Esophagus (tissue), 2 donors: ENCODE measurements around the gene TULP3. TPM values are rescaled to one million over a fixed set of nuclear protein-coding genes. Genes with fewer than 3 reads are reported as not detected.

ENCODE experiments used
- H3K27ac ChIP-seq, 2 donors: one replicate each; pipeline ENCODE4 v1.5.1; 2013; ENCODE audit warnings: low read depth in 2 of 2, mild to moderate bottlenecking in 2 of 2, inconsistent platforms in 1 of 2, low read length in 1 of 2, moderate library complexity in 1 of 2
- H3K27me3 ChIP-seq, 2 donors: one replicate each; pipeline ENCODE4 v1.6.1; 2013; ENCODE audit warnings: low read length in 2 of 2, control low read depth in 1 of 2, mild to moderate bottlenecking in 1 of 2; ENCODE audit not compliant: insufficient read depth in 2 of 2, control insufficient read depth in 1 of 2
- H3K36me3 ChIP-seq, 2 donors: one replicate each; pipeline ENCODE4 v1.6.1; 2013; ENCODE audit warnings: low read length in 1 of 2; ENCODE audit not compliant: control insufficient read depth in 2 of 2, insufficient read depth in 2 of 2
- H3K4me1 ChIP-seq, 2 donors: one replicate each; pipeline ENCODE4 v1.6.1; 2013; ENCODE audit warnings: low read length in 1 of 2; ENCODE audit not compliant: control insufficient read depth in 2 of 2, insufficient read depth in 2 of 2
- H3K4me3 ChIP-seq, 2 donors: one replicate each; pipeline ENCODE4 v1.5.1; 2013; ENCODE audit warnings: low read length in 2 of 2, mild to moderate bottlenecking in 2 of 2, low read depth in 1 of 2, moderate library complexity in 1 of 2
- H3K9me3 ChIP-seq, 2 donors: one replicate each; pipeline ENCODE4 v1.6.1; 2013; ENCODE audit warnings: mild to moderate bottlenecking in 2 of 2, low read depth in 1 of 2, low read length in 1 of 2, moderate library complexity in 1 of 2; ENCODE audit not compliant: control insufficient read depth in 2 of 2, insufficient read depth in 1 of 2
- WGBS, 2 donors: extraction: QIAGEN DNeasy Blood & Tissue Kit; methylation state at CpG; one replicate each; pipeline ENCODE4 v1.1.7; 2013; 5-methylcytosine and 5-hydroxymethylcytosine counted together
- polyA plus RNA-seq, 2 donors: library from polyadenylated mRNA; stranded (reverse); fragments of 200-250 nt; gene quantifications; one replicate each; pipeline ENCODE4 v1.2.3, GENCODE V29; 2013
- donor health status: healthy with polysubstance abuse.
- donor health status: Bipolar disorder and iron deficiency.

Gene TULP3
- polyA plus RNA-seq, 2 donors, result 12.8 to 15.0 TPM

- Histone ChIP-seq H3K36me3 (no peaks in the 10 kb centered on the region), H3K27ac (no peak overlapping the region), H3K4me3 (peak overlapping the region in 1 of 2 donors; percentile 89), H3K9me3 (no peaks in the 10 kb centered on the region), H3K4me1 (no peaks in the 10 kb centered on the region), H3K27me3 (no peaks in the 10 kb centered on the region)
- 76 to 83% methylated on average over 12 of the region's 12 CpGs for WGBS, 2 donors
These were observed 1.6 kb downstream of the TULP3 start for GRCh38 chr12:2892246-2892645.

DNA sequence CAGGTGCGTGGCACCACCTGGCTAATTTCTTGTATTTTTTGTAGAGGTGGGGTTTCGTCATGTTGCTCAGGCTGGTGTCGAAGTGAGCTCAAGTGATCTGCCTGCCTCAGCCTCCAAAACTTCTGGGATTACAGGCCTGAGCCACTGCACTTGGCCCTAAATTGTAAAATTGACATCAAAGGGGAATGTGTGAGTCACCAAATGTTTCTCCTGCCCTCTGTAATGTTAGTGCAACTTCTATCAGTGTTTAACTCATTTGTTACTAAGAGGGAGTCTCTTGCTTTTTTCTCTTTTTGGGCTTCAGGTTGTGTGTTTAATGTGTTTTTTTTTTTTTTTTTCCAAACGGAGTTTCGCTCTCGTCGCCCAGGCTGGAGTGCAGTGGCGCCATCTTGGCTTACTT lies 2.3 kb downstream of the TULP3 start:
- H3K27me3 ChIP-seq, result no peaks in the 10 kb centered on the region
- H3K9me3 ChIP-seq, result no peaks in the 10 kb centered on the region
- 62 to 81% methylated on average over 8 of the region's 8 CpGs for WGBS, 2 donors
- H3K36me3 ChIP-seq, result no peaks in the 10 kb centered on the region
- H3K4me3 ChIP-seq, result no peak overlapping the region
- H3K4me1 ChIP-seq, result no peaks in the 10 kb centered on the region
- H3K27ac ChIP-seq, result peak overlapping the region in 1 of 2 donors; percentile 52

DNA sequence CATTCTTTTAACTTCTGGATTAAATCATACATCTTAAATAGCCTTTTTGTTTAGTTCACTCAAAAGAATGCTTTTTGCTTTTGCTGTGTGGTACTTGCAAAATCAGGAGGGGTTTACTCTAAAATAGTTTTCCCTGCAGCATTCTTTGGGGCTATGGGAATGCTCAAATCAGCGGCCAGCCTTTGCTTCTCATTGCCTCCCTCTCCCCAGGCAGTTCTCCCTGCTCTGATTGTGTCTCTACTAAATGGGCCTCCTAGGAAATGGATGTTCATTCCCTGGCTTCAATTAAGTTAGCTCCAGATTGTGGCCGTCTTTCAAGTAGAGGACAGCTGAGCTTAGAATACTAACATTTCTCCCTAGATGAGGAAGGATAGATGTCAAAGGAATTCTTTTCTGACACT lies 4.4 kb downstream of the TULP3 start:
- Histone ChIP-seq H3K9me3 (no peaks in the 10 kb centered on the region), H3K27me3 (no peaks in the 10 kb centered on the region), H3K27ac (no peak overlapping the region), H3K4me3 (no peak overlapping the region), H3K4me1 (no peaks in the 10 kb centered on the region), H3K36me3 (no peaks in the 10 kb centered on the region)
- WGBS, 2 donors, result 38 to 63% methylated on average over 2 of the region's 2 CpGs

- H3K4me3 ChIP-seq, result no peak overlapping the region
- 74 to 79% methylated on average over 2 of the region's 2 CpGs for WGBS, 2 donors
- no peaks in the 10 kb centered on the region for H3K4me1 ChIP-seq
- no peak overlapping the region for H3K27ac ChIP-seq
- H3K27me3 ChIP-seq, result no peaks in the 10 kb centered on the region
- H3K36me3 ChIP-seq, result no peaks in the 10 kb centered on the region
- H3K9me3 ChIP-seq, result no peaks in the 10 kb centered on the region
These were observed 4.8 kb downstream of the TULP3 start for GRCh38 chr12:2895511-2895910.

- Histone ChIP-seq H3K27ac (no peak overlapping the region), H3K27me3 (no peaks in the 10 kb centered on the region), H3K9me3 (no peaks in the 10 kb centered on the region), H3K4me1 (no peaks in the 10 kb centered on the region), H3K4me3 (no peak overlapping the region), H3K36me3 (no peaks in the 10 kb centered on the region)
- 97% methylated on average over 5 of the region's 5 CpGs for WGBS, 2 donors
These were observed 6.7 kb downstream of the TULP3 start for GRCh38 chr12:2897418-2897817.

DNA sequence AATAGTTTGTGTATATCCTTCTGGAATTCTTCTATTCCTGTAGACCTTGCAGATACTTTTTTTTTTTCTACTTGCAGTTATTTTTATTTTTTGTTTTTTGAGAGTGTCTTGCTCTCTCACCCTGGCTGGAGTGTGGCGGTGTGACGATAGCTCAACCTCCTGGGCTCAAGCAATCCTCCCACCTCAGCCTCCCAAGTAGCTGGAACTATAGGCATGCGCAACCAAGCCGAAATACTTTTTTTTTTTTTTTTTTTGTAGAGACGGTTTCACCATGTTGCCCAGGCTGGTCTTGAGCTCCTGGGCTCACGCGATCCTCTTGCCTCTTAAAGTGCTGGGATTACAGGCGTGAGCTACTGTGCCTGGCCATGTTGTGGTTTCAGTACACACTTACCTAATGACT lies 10.0 kb downstream of the TULP3 start:
- Histone ChIP-seq H3K27ac (no peak overlapping the region), H3K4me3 (no peak overlapping the region), H3K36me3 (no peaks in the 10 kb centered on the region), H3K9me3 (no peaks in the 10 kb centered on the region), H3K4me1 (no peaks in the 10 kb centered on the region), H3K27me3 (no peaks in the 10 kb centered on the region)
- WGBS, 2 donors, result 87 to 92% methylated on average over 8 of the region's 8 CpGs

DNA sequence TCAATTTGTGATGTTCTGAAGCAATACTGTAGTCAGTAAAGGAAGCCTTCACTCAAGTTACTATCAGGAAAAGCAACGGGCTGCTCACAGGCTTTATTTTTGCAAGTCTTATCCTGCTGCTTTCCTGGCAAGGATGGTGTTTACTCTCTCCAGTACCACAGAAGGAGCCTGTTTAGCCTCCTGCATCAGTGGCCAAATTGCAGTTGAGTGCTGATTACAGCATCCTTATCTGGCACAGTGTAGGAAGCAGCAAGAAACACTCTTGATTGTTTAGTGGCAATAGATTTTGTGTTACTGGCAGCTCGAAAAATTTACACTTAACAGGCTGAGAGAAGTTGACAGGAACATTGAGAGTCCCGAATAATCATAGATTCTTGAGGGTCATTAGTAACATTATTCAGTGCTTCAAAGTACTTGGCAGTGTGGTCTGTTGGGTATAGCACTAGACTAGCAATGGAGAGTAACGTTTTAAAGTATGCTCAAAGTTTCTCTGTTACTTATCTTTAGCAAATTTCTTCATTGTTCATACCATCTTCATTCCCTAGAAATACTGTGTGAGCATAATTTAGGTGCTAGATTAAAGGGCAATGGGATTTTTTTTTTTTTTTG lies 11.7 kb downstream of the TULP3 start:
- H3K9me3 ChIP-seq, result no peaks in the 10 kb centered on the region
- H3K27me3 ChIP-seq, result no peaks in the 10 kb centered on the region
- H3K27ac ChIP-seq, result no peak overlapping the region
- no peak overlapping the region for H3K4me3 ChIP-seq
- no peaks in the 10 kb centered on the region for H3K4me1 ChIP-seq
- no peaks in the 10 kb centered on the region for H3K36me3 ChIP-seq
- WGBS, 2 donors, result 25 to 29% methylated on average over 4 of the region's 4 CpGs

DNA sequence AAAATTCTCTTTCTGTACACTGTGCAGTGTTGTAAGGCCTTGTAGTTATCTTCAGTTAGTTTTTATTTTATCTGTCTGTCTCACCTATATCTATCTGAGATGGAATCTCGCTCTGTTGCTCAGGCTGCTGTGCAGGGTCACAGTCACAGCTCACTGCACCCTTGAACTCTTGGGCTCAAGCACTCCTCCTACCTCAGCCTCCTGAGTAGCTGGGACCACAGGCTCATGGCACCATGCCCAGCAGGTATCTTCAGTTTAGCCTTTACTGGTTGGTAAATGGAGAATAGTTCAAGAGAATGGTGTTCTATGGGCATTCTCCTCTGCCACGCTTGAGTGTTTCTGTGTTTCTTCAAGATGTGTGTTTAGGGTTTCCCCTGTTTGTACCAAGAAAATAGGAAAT lies 13.6 kb downstream of the TULP3 start:
- Histone ChIP-seq H3K27me3 (no peaks in the 10 kb centered on the region), H3K4me3 (no peak overlapping the region), H3K36me3 (no peaks in the 10 kb centered on the region), H3K27ac (no peak overlapping the region), H3K9me3 (no peaks in the 10 kb centered on the region), H3K4me1 (no peaks in the 10 kb centered on the region)
- 93 to 95% methylated on average over 2 of the region's 2 CpGs for WGBS, 2 donors

DNA sequence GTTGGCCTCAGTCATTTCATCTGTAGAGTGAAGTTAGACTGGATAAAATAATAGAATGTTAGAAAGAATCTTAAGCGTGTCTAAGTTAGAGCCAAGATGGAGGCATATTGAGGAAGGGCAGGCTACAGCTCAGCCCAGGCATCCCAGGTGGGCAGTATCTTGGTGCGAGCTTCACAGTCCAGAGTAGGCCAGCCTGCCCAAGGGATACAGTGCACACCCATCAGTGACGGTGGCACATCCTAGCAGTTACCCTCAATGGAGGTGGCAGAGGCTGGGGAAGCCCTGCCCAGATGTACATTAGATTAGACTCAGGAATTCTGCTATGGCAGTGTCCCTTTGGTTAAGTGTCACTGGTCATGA lies 21.5 kb downstream of the TULP3 start:
- Histone ChIP-seq H3K4me3 (no peak overlapping the region), H3K36me3 (peaks cover 0 to 8% of the 10 kb centered on the region in 2 donors), H3K27me3 (no peaks in the 10 kb centered on the region), H3K27ac (peak overlapping the region in 1 of 2 donors; percentile 53), H3K4me1 (no peaks in the 10 kb centered on the region), H3K9me3 (no peaks in the 10 kb centered on the region)
- 94 to 96% methylated on average over 3 of the region's 3 CpGs for WGBS, 2 donors

- no peaks in the 10 kb centered on the region for H3K27me3 ChIP-seq
- WGBS, 2 donors, result 84% methylated on average over 2 of the region's 2 CpGs
- H3K4me3 ChIP-seq, result no peak overlapping the region
- H3K27ac ChIP-seq, result no peak overlapping the region
- no peaks in the 10 kb centered on the region for H3K9me3 ChIP-seq
- H3K4me1 ChIP-seq, result no peaks in the 10 kb centered on the region
- H3K36me3 ChIP-seq, result peaks cover 4 to 7% of the 10 kb centered on the region in 2 donors
These were observed 28.6 kb downstream of the TULP3 start for GRCh38 chr12:2919249-2919648.
